Ovary (tissue), 9 donors: ENCODE results near the gene RECQL5. TPM values are rescaled to one million over a fixed set of nuclear protein-coding genes. Genes with fewer than 3 reads are reported as not detected.

Experiments used
- DNase-seq, 5 donors: peaks; one replicate each; pipeline ENCODE4 v3.0.0-alpha.2; 2019 to 2020
- H3K27ac ChIP-seq, 2 donors: fragments of 200-600 bp; one replicate each; pipeline versions ENCODE4 v1.5.1 to v1.8.0; 2019 to 2022
- H3K27me3 ChIP-seq: fragments of 200-600 bp; one replicate; pipeline ENCODE4 v1.8.0; 2022
- H3K36me3 ChIP-seq: fragments of 200-600 bp; sonication (generic); one replicate; pipeline ENCODE4 v1.5.1; 2019
- H3K4me1 ChIP-seq: one replicate; pipeline ENCODE4 v1.8.1; 2013; ENCODE audit warnings: mild to moderate bottlenecking, moderate library complexity; ENCODE audit not compliant: insufficient read depth
- H3K4me3 ChIP-seq: fragments of 200-600 bp; sonication (generic); one replicate; pipeline ENCODE4 v1.5.1; 2017
- H3K9me3 ChIP-seq, 2 donors: fragments of 200-600 bp in 1 of 2; sonication (generic) in 1 of 2; one replicate each; pipeline versions ENCODE4 v1.5.1 to v1.8.1; 2013 to 2019; ENCODE audit warnings: mild to moderate bottlenecking in 1 of 2, moderate library complexity in 1 of 2
- CTCF ChIP-seq, 3 donors: fragments of 450-650 bp in 2 of 3; fragments of 200-600 bp in 1 of 3; IDR thresholded peaks; one replicate each; pipeline versions ENCODE4 v1.5.1 to v1.8.0; 2016 to 2022; ENCODE audit warnings: antibody characterized with exemption in 3 of 3, mild to moderate bottlenecking in 1 of 3
- EP300 ChIP-seq: sonication (generic); formaldehyde crosslinking; IDR thresholded peaks from one replicate; pipeline ENCODE4 v1.6.1; 2017; ENCODE audit warnings: antibody characterized with exemption
- POLR2A ChIP-seq: fragments of 450-650 bp; IDR thresholded peaks from one replicate; pipeline ENCODE4 v1.6.1; 2017; ENCODE audit warnings: antibody characterized with exemption, mild to moderate bottlenecking, moderate library complexity
- WGBS, 3 donors: extraction: QIAGEN DNeasy Blood & Tissue Kit in 1 of 3; methylation state at CpG; one replicate each; pipeline versions ENCODE4 v1.1.5 to v1.1.7; 2013 to 2017; 5-methylcytosine and 5-hydroxymethylcytosine counted together
- intact Hi-C, 4 donors: fragments of 100-400 bp; cut with DNase I; formaldehyde crosslinking; loops; one replicate each; pipeline versions ENCODE4 v1.11.0 to v1.15.1; 2022 to 2023
- polyA plus RNA-seq, 2 donors: library from polyadenylated mRNA; stranded (reverse); fragments of 200-250 nt in 1 of 2; fragments of 350-450 nt in 1 of 2; fragmentation: Illumina TruSeq in 1 of 2; extraction: RNeasy Lipid Tissue Mini Kit (QIAGEN cat#74804) in 1 of 2; gene quantifications; one replicate each; pipeline ENCODE4 v1.2.3, GENCODE V29; 2013 to 2014
- total RNA-seq, 7 donors: library from RNA; depleted of rRNA in 2 of 7; stranded (reverse); fragments of >200 nt in 2 of 7; fragmentation: NEBNext Ultra II Directional in 3 of 7; extraction: Animal tissue kit (Norgen Biotek cat#: 25700) in 3 of 7; gene quantifications; one replicate each; pipeline versions ENCODE4 v1.1.0 to v1.2.4, GENCODE V29; 2016 to 2023
- donor health status: DM: no; HTN: no; CAD: no; lungs with moderate emphysema.
- donor health status: DM: no; HTN: no; CAD: no.
- donor health status: Bipolar disorder and iron deficiency.
- donor health status: DM: yes; HTN: yes; CAD: no.
- donor health status: DM: no; HTN: no; CAD: no.
- donor health status: DM: yes; HTN: yes; CAD: no.

Gene RECQL5
- total and polyA plus RNA-seq, 9 donors: 13.8 to 32.8 (median 23.9) TPM

- no peak for DNase-seq
- 80 to 88% (median 81%) methylated on average over 4 of the region's 4 CpGs for WGBS, 3 donors
- H3K36me3 ChIP-seq: no peaks in the 10 kb centered on the region
Measured at GRCh38 chr17:75621489-75621888, 45.5 kb downstream of the RECQL5 start.

GRCh38 chr17:75619506-75620431 lies 47.2 kb downstream of the RECQL5 start:
- no peak for DNase-seq
- Histone ChIP-seq H3K4me1 (no peaks in the 10 kb centered on the region), H3K27ac (no peak overlapping the region), H3K9me3 (no peaks in the 10 kb centered on the region), H3K27me3 (no peaks in the 10 kb centered on the region), H3K4me3 (no peak overlapping the region), H3K36me3 (no peaks in the 10 kb centered on the region)
- intact Hi-C loops: no loop called here
- 80 to 84% (median 80%) methylated on average over 30 to 36 of the region's 36 CpGs for WGBS, 3 donors
- no peak for TF ChIP-seq CTCF (IDR thresholded peaks at IDR 0.05)
- TF ChIP-seq POLR2A: no peak
- TF ChIP-seq EP300: no peak

More at GRCh38 chr17:75621489-75621888, 45.5 kb downstream of the RECQL5 start:
- no peaks in the 10 kb centered on the region for H3K27me3 ChIP-seq
- H3K4me1 ChIP-seq: no peaks in the 10 kb centered on the region
- H3K27ac ChIP-seq: no peak overlapping the region
- intact Hi-C loops: no loop called here
- TF ChIP-seq EP300: no peak
- TF ChIP-seq CTCF (IDR thresholded peaks at IDR 0.05): no peak
- no peak for TF ChIP-seq POLR2A
- H3K9me3 ChIP-seq: no peaks in the 10 kb centered on the region
- no peak overlapping the region for H3K4me3 ChIP-seq

GRCh38 chr17:75617675-75618074 lies 49.3 kb downstream of the RECQL5 start:
- Histone ChIP-seq H3K4me3 (no peak overlapping the region), H3K27me3 (no peaks in the 10 kb centered on the region), H3K4me1 (no peaks in the 10 kb centered on the region), H3K9me3 (no peaks in the 10 kb centered on the region), H3K27ac (no peak overlapping the region), H3K36me3 (no peaks in the 10 kb centered on the region)
- TF ChIP-seq CTCF (IDR thresholded peaks at IDR 0.05) (no peak), EP300 (no peak), POLR2A (no peak)
- 87 to 90% (median 90%) methylated on average over 10 to 11 of the region's 11 CpGs for WGBS, 3 donors
- intact Hi-C loops: no loop called here
- DNase-seq: no peak

GRCh38 chr17:75617218-75617617 lies 49.7 kb downstream of the RECQL5 start:
- Histone ChIP-seq H3K9me3 (no peaks in the 10 kb centered on the region), H3K36me3 (no peaks in the 10 kb centered on the region), H3K4me1 (no peaks in the 10 kb centered on the region), H3K27ac (no peak overlapping the region), H3K4me3 (no peak overlapping the region), H3K27me3 (no peaks in the 10 kb centered on the region)
- intact Hi-C loops: no loop called here
- no peak for TF ChIP-seq EP300
- no peak for DNase-seq
- WGBS, 3 donors: 89 to 93% (median 92%) methylated on average over 12 to 16 of the region's 16 CpGs

GRCh38 chr17:75616521-75617122 lies 50.3 kb downstream of the RECQL5 start:
- Histone ChIP-seq H3K36me3 (no peaks in the 10 kb centered on the region), H3K27ac (no peak overlapping the region), H3K4me3 (no peak overlapping the region), H3K4me1 (no peaks in the 10 kb centered on the region), H3K27me3 (no peaks in the 10 kb centered on the region), H3K9me3 (no peaks in the 10 kb centered on the region)
- DNase-seq: no peak
- WGBS, 3 donors: 86 to 90% (median 88%) methylated on average over 17 to 24 of the region's 24 CpGs
- no peak for TF ChIP-seq EP300
- no peak for TF ChIP-seq CTCF (IDR thresholded peaks at IDR 0.05)
- no peak for TF ChIP-seq POLR2A
- intact Hi-C loops: no loop called here
